ENCODE results near the gene SOCS1. TPM values are rescaled to one million over a fixed set of nuclear protein-coding genes. Genes with fewer than 3 reads are reported as not detected.

SOCS1 gene
- total RNA-seq, 1 donor from 2014 or later, result 0.79 TPM

GRCh38 chr16:11233727-11234376 is 22.2 kb downstream of the SOCS1 start:
- no peak overlapping the region for H3K4me3 ChIP-seq (ENCODE audit: low read depth, low read length)
- FAIRE-seq (no peak), DNase-seq (ENCODE audit: low read depth) (no peak)
- no peak for TF ChIP-seq CTCF (IDR thresholded peaks at IDR 0.05; ENCODE audit: insufficient read depth, low read length, severe bottlenecking)
- H3K27me3 ChIP-seq (ENCODE audit: control insufficient read depth, insufficient read depth, low read length), result no peaks in the 10 kb centered on the region
- H3K36me3 ChIP-seq (ENCODE audit: control insufficient read depth, insufficient read depth, low read length), result no peaks in the 10 kb centered on the region

- Histone ChIP-seq H3K27me3 (ENCODE audit: control insufficient read depth, insufficient read depth, low read length) (no peaks in the 10 kb centered on the region), H3K4me3 (ENCODE audit: low read depth, low read length) (no peak overlapping the region), H3K36me3 (ENCODE audit: control insufficient read depth, insufficient read depth, low read length) (no peaks in the 10 kb centered on the region)
- no peak for DNase-seq (ENCODE audit: low read depth)
- no peak for FAIRE-seq
- no peak for TF ChIP-seq CTCF (IDR thresholded peaks at IDR 0.05; ENCODE audit: insufficient read depth, low read length, severe bottlenecking)
Measured at GRCh38 chr16:11232852-11233726, 22.9 kb downstream of the SOCS1 start.

DNA sequence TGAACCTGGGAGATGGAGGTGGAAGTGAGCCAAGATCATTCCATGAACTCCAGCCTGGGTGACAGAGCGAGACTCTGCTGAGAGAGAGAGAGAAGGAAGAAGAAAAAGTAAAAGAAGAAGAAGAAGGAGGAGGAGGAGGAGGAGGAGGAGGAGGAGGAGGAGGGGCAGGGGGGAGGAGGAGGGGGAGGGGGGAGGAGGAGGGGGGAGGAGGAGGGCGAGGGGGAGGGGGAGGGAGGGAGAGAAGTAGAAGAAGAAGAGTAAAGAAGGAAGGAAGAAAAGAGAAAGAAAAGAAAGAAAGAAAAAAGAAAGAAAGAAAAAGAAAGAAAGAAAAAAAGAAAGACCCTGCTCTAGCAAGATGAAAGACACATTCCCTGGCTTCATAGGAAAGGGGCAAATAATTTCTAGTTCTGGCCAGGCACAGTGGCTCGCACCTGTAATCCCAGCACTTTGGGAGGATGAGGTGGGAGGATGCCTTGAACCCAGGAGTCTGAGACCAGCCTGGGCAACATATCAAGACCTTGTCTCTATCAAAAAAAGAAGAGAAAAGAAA is 23.6 kb downstream of the SOCS1 start:
- DNase-seq (ENCODE audit: low read depth) (no peak), FAIRE-seq (no peak)
- Histone ChIP-seq H3K27me3 (ENCODE audit: control insufficient read depth, insufficient read depth, low read length) (no peaks in the 10 kb centered on the region), H3K4me3 (ENCODE audit: low read depth, low read length) (no peak overlapping the region), H3K36me3 (ENCODE audit: control insufficient read depth, insufficient read depth, low read length) (no peaks in the 10 kb centered on the region)
- no peak for TF ChIP-seq CTCF (IDR thresholded peaks at IDR 0.05; ENCODE audit: insufficient read depth, low read length, severe bottlenecking)

DNA sequence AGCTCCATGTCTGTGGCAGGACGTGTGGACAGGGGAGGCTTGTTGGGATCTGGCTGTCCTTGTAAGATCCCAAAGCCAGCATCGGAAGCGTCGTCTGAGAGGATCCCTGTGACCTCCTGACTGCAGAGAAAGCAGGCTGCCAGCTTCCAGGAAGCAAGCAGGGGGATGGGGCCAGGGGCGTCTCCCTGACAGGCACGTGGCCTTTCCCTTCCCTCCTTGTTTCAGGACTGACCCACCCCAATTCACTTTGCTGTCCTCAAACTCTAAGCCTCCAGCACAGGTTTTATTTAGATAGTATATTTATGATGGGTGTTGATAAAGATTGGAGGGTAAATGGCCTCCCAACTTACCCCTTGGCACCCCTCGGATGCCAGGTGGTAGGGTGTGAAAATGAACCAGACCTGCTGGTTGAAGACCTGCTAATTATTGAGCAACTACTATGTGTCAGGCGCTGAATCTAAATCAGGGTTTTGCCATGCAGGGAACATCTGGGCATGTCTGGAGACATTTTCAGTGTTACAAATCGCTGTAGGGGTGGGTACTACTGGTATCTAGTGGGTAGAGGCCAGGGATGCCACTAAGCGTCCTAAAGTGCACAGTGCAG is 24.5 kb downstream of the SOCS1 start:
- DNase-seq (ENCODE audit: low read depth) (no peak), FAIRE-seq (no peak)
- Histone ChIP-seq H3K4me3 (ENCODE audit: low read depth, low read length) (no peak overlapping the region), H3K36me3 (ENCODE audit: control insufficient read depth, insufficient read depth, low read length) (no peaks in the 10 kb centered on the region), H3K27me3 (ENCODE audit: control insufficient read depth, insufficient read depth, low read length) (no peaks in the 10 kb centered on the region)
- no peak for TF ChIP-seq CTCF (IDR thresholded peaks at IDR 0.05; ENCODE audit: insufficient read depth, low read length, severe bottlenecking)

DNA sequence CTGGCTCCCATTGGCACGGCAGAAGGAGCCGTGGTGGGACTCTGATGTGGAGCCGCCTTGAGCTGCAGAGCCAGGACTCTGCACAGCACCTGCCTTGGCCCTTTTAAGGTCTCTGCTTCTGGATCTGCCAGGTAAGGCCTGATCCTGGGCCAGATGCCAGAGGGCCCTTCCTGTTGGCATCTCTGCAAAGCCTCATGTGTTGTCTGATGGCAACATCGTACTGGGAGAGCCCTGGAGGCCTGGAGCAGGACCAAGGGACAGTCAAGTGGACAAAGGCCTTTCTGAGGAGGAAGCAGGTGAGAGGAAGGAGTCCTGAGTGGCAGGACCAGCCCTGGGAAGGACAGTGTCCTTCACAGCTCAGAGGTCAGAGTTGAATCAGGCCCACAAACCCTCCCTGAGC is 26.1 kb downstream of the SOCS1 start:
- Histone ChIP-seq H3K4me3 (ENCODE audit: low read depth, low read length) (no peak overlapping the region), H3K36me3 (ENCODE audit: control insufficient read depth, insufficient read depth, low read length) (no peaks in the 10 kb centered on the region), H3K27me3 (ENCODE audit: control insufficient read depth, insufficient read depth, low read length) (no peaks in the 10 kb centered on the region)
- FAIRE-seq (no peak), DNase-seq (ENCODE audit: low read depth) (no peak)
- no peak for TF ChIP-seq CTCF (IDR thresholded peaks at IDR 0.05; ENCODE audit: insufficient read depth, low read length, severe bottlenecking)
